GM18861 (cell line): ENCODE measurements around the gene TAF4.

ENCODE experiments used
- ATAC-seq: cut with Tn5 transposase; IDR thresholded peaks from one replicate; pipeline ENCODE4 v1.9.1; 2021; ENCODE audit not compliant: unreplicated experiment

The TAF4 gene

DNA sequence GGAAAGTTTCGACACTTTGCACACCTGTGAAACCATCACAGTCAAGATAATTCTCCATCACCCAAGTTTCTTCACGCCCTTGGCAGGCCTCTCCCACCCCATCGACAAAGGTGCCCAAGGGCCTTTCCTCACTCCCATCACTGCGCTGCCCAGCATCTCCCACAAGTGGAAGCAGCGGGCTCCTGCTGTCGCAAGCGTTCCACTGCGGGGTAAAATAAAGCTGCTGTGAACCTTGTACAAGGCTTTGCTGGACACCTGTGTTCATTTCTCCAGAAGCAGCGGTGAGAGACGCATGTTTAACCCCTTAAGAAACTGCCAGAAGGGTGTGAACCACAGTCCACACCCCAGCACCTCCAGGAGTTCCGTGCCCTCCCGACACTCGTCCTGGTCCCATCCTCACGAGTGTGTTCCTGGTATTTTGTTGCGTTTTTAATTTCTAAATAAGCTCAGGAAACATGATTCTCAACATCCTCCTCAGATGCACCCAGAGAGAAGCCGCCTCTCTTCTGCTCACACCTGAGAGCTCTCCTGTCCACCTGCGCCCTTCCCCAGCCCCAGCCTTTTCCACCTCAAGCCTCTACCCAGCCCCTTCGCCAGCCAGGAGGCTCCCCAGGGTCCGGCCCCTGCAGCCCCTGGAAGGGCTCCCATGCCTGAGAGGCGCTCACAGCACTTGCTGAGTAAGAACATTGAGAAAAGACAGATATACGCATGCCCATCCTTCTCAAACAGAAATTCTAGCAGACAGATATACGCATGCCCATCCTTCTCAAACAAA is 97.5 kb downstream of the TAF4 start:
- no peak for ATAC-seq

GRCh38 chr20:61967300-61967699 is 98.4 kb downstream of the TAF4 start:
- no peak for ATAC-seq

DNA sequence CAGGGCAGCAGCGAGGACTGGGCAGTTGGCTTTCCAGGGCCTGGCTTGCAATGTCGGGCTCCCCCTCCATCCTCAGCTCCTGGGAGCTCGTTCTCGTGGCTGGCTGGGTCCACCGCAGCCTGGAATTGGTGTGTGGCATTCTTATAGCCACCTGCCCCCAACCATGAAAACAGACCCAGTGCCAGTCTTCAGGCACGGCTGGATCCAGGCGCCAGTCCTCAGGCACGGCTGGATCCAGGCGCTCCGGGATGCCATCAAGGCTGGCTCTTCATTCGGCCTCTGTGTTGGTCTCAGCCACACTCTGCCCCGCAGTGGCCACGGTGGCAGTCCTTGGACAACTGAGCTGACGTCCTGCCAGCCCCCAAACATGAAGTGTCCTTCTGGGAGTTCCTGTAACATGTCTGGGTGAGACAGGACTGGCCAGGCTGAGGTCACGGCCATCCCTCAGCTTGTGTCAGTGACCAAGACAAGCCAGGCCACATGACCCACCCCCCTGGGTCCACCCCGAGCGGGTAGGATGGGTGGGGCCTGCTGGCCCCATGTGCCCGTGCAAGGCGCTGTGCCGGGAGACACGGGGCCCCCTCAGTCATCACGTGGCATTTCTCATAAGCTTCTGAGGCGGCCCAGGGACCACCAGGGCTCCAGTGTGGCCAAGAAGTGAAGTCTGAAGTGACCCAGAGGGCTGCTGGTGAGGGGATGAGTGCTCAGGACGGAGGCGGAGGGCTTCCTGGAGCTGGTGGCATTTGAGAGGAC is 99.0 kb downstream of the TAF4 start:
- ATAC-seq: no peak

- no peak for ATAC-seq
Observed at GRCh38 chr20:61965606-61966491, 99.8 kb downstream of the TAF4 start.

DNA sequence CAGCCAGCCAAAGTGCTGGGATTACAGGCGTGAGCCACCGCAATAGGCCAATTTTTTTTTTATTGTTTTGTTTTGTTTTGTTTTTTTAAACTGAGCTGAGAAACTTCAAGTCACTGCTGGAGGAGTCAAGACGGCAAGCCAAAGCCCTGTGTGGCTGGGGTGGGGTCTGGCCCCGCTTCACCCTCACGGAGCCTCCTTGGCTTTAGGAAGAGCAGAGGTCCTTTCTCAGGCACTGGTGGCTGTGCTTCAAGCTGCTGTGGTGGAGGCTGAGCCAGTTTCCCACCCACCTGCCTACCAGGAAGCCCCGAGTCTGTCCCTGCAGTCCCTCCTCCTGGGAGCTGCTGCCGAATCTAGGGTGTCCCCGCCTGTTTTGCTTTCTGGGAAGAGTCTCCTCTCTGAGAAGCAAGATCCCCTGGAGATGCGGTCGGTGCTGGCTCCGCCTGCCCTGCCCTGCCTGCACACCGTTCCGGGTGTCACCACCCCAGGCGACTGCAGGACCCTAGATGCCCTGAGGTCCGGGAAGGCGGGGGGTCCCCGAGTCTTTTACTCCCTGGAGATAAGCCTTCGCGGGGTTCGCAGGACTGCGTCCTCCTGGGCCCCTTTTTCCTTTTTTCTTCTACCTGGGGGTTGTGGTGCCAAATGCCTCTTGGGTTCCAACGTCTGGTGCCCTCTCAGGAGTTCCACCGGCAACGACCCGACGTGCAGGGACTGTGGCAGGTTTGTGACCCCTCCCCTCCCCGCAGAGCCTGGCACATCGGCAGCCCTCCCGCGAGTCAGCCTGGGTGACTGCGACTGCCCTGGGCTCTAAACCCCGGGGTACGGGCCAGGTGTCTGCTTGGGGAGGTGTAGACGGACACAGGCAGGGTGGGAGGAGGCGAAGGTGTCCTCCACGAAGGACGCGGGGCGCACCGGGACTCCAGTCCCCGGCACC is 100.7 kb downstream of the TAF4 start:
- no peak for ATAC-seq

DNA sequence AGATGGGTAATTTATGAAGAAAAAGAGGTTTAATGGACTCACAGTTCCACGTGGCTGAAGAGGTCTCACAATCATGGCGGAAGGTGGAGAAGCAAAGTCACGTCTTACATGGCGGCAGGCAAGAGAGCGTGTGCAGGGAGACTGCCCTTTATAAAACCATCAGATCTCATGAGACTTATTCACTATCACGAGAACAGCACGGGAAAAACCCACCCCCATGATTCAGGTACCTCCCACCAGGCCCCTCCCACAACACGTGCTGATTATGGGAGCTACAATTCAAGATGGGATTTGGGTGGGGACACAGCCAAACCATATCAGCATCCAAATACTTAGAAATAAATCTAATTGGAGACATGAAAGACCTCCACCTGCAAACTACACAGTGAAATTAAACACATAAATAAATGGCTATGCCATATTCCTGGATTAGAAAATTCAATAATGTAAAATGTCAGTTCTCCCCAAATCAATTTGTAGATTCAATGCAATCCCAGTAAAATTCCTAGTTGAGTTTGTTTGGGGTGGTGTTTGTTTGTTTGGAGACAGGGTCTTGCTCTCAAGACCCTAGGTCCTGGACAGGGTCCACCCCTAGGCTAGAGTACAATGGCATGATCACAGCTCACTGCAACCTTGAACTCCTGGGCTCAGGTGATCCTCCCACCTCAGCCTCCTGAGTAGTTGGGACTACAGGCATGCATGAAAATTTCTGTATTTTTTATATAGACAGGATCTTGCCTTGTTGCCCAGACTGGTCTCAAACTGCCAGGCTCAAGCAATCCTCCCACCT is 101.6 kb downstream of the TAF4 start:
- no peak for ATAC-seq

DNA sequence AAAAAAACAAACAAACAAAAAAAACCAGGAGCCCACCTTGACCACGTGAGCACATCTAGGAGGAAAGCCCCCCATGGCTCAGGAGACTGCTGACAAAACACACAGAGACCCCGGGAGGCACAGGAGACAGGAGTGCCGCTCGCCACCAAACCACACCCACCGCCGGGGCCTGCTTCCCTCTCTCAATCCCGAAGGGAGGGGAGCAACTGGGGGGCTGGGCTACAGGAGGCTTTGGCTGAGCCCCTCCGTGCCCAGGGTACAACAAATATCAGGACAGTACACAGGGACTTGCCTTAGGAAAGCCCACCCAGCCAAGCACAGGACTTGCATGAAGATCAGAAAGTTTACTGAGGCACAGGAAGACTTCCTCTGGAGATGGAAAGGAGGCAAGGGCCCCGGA is 102.5 kb downstream of the TAF4 start:
- no peak for ATAC-seq

- ATAC-seq: no peak
Observed at GRCh38 chr20:61960836-61961235, 104.8 kb downstream of the TAF4 start.

- ATAC-seq: no peak
Observed at GRCh38 chr20:61958773-61959700, 106.6 kb downstream of the TAF4 start.

GRCh38 chr20:61957961-61958715 is 107.5 kb downstream of the TAF4 start:
- no peak for ATAC-seq

DNA sequence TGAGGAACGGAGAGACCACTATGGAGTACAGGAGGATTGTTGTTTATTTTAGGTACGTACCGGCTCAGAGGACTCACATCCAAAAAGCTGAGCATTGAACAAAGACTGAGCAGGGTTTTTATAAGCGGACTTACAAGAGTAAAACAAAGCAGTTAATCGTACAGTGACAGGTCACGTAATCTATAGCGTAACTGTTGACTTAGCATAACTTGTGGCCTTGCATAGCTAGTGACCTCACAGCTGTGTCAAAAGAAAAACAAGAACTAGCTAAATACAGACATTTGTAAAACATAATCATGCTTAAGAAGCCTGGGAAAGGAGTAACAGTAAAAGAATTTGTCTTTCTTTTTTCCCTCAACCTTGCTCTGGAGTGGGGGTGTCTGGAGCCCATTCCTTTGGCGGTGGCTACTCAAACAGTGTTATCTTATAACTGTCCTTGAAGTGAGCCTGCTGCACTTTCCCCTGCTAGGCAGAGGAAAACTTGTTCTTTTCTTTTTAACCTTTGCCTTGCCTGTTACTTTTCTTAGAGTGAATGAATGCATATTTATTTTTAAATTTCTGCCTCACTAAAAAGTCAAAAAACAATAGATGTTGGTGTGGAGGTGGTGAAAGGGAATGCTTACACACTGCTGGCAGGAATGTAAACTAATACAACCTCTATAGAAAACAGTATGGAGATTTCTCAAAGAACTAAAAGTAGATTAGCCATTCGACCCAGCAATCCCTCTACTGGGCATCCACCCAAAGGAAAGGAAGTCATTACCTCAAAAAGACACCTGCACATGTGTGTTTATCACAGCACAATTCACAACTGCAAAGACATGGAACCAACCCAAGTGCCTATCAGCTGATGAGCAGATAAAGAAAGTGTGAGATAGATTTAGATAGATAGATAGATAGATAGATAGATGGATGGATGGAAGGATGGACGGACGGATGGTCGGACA is 109.0 kb downstream of the TAF4 start:
- no peak for ATAC-seq

- no peak for ATAC-seq
Observed at GRCh38 chr20:61955668-61956395, 109.8 kb downstream of the TAF4 start.

GRCh38 chr20:61954276-61955021 is 111.2 kb downstream of the TAF4 start:
- ATAC-seq: no peak

DNA sequence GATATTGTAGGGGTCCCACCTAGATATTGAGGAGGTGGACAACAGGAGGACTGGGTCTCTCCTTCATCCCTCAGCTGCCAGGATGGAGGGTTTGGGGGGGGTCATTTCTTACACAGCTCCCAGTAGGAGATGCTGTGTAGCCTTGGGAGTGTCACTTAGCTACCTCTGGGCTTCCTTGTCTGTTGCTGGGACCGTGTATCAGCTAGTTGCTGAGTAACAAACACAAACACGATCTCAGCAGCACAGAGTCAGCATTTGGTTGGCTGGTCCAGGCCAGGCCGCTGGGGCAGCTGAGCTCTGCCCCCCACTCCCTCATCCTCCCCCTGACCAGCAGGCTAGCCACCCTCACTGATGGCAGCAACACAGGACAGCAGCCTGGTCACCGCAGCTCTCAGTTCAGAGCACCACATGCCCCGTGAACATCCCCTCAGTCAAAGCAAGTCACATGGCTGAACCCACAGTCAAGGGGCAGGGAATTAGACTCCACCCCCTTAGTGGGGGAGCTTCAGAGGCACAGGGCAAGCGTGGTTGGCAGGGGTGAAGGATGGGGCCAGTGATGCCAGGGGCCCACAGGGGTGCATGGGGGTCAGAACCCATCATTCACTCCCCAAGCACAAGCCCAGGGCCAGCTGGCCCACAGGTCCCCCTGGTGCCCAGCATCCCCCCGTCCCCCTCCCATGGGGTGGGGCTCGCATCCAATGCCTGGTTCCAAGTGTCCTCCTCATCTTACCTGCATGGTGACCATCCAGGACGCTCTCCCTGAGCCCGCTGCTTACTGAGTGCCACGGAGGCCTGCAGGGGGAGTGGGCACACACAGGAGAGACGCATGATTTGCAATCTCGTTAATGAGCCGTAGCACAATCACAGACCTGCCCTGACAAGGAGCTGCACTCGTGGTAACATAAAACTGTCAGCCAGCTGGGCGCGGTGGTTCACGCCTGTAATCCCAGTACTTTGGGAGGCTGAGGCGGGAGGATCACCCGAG is 112.4 kb downstream of the TAF4 start:
- ATAC-seq: no peak
